HFF-Myc (cell line): ENCODE data around the gene KIF19.

Source experiments
- DNase-seq: peaks from one replicate; pipeline ENCODE4 v3.0.0-alpha.2; 2011; ENCODE audit warnings: low read depth; ENCODE audit errors: extremely low read depth
- H3K4me3 ChIP-seq: replicated peaks from 2 replicates; pipeline ENCODE4 v1.5.1; 2011; ENCODE audit warnings: low read depth, mild to moderate bottlenecking, control low read depth, low read length
- CTCF ChIP-seq: IDR thresholded peaks from 2 replicates; pipeline ENCODE4 v1.5.1; 2012; ENCODE audit warnings: mild to moderate bottlenecking, low read depth, low read length, control low read depth; ENCODE audit errors: missing control alignments

The KIF19 gene

GRCh38 chr17:74295625-74296547, 30.1 kb upstream of the KIF19 start:
- H3K4me3 ChIP-seq = no peak overlapping the region
- no peak for TF ChIP-seq CTCF
- no peak for DNase-seq

- no peak for DNase-seq
- no peak overlapping the region for H3K4me3 ChIP-seq
- TF ChIP-seq CTCF = peak; percentile 61
Measured at GRCh38 chr17:74296548-74296936, 29.5 kb upstream of the KIF19 start.

- H3K4me3 ChIP-seq = no peak overlapping the region
- no peak for TF ChIP-seq CTCF
- DNase-seq = no peak
Measured at GRCh38 chr17:74297941-74298340, 28.1 kb upstream of the KIF19 start.

GRCh38 chr17:74298778-74299177, 27.2 kb upstream of the KIF19 start:
- no peak overlapping the region for H3K4me3 ChIP-seq
- no peak for DNase-seq
- TF ChIP-seq CTCF = no peak

GRCh38 chr17:74299226-74300009, 26.6 kb upstream of the KIF19 start:
- TF ChIP-seq CTCF = no peak
- H3K4me3 ChIP-seq = no peak overlapping the region
- no peak for DNase-seq

GRCh38 chr17:74303305-74303704, 22.7 kb upstream of the KIF19 start:
- no peak for TF ChIP-seq CTCF
- H3K4me3 ChIP-seq = no peak overlapping the region
- no peak for DNase-seq
